ENCODE results near the gene GRB10.

GRB10 gene

DNA sequence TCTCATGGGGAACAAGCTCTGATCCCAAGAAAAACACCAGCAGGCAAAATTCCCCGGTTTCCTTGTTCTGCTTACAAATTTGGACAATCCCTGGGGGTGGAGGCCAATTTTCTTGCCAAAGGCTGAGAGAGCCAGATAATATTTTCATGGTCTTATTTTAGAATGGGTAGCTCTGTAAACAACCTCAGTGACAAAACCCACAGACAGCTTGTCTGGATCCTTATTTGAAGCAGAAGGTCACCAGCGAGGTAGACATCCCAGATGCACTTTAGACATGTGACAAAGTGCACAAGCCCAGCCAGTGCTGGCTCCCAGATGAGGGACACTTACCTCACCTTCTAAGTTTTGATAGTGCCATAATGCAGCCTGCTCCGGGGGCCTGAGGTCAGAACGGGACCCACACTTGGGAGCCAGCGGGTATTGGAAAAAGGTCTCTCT is 114.9 kb downstream of the GRB10 start:
- no peak for DNase-seq (ENCODE audit: low spot score)

DNA sequence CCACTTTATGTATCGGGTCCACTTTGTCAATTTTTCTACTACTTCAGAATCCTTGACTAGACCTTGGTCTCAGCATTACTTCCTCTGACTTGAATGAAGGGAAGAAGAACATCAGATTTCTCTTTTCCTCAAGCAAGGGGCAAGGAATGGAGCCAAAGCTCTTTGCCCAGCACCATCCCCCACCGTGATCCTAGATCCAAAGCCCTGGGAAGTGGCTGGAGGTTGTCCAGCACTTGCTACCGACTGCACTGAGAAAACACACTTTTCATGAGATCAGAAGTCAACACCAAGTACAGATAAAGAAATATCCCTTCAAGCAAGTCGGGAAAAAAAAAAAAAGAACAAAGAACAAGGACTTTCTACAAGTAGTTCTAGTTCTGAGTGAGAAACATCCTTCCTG is 115.4 kb downstream of the GRB10 start:
- DNase-seq (ENCODE audit: low spot score): no peak

DNA sequence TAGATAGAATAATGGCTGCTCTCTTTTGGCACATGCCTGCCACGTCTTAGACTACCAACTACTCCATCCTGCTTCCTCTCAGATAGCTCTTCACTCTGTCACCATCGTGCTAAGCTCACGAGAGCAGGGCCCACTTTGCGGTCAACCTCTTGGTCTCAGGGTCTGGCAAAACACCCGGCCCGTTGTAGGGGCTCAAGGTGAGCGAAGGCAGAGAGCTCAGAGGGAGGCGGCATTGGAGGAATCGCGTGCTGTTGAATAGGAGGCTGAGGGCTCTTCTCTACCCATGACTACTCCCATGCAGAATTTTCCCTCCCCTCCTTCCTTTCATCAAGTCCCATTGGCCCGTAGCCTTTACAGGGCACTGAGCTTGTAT is 116.6 kb downstream of the GRB10 start:
- no peak for DNase-seq (ENCODE audit: low spot score)

DNA sequence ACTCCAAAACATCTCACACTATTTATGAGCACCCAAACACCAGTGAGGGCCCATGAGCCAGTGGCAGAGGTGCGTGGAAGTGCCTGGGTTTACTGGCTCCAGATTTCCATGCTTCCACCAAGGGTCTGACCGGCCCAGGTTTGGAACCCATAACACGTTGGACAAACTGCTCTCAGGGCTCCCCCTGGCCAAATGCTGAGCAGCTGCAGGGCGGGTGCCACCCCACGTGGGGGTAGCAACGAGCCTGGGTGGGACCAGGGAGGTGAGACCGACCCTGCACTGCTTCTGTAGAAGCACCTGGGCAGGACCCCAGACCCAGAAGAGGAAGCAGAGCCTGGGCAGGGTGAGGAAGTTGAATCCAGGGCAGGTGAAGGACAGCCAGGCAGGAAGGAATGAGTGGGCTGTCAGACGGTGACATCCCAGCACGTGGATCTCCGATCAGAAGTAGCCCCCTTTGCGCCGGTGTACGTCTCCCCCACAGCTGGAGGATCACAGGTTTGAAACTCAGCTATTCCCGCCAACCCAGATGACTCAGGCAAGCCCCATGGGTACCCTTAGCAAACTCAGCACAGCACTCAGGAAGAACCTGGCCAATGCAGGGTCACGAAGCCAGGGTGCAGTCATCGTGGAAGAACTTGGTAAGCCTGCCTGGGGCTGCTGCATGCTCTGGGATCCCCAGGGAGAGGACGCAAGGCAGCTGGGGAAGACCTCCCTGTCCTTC is 117.1 kb downstream of the GRB10 start:
- DNase-seq (ENCODE audit: low spot score): no peak

DNA sequence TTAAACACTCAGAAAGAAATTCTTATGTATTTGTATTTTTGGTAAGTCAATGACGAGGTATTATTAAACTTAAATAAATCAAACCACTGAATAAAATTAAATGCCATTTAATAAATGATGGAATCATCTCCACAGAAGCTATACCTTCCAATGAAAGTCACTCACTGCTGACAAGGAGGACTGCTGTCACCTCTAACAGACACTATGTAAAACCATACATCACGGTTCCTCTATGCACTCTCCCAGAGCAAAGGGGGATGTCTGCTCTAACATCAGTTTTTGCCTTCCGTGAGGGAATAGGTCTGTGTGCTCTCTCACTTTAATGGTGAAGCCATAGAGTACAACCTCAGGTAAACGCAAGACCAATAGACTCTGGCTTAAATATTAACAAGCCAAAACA is 117.8 kb downstream of the GRB10 start:
- DNase-seq (ENCODE audit: low spot score): no peak

DNA sequence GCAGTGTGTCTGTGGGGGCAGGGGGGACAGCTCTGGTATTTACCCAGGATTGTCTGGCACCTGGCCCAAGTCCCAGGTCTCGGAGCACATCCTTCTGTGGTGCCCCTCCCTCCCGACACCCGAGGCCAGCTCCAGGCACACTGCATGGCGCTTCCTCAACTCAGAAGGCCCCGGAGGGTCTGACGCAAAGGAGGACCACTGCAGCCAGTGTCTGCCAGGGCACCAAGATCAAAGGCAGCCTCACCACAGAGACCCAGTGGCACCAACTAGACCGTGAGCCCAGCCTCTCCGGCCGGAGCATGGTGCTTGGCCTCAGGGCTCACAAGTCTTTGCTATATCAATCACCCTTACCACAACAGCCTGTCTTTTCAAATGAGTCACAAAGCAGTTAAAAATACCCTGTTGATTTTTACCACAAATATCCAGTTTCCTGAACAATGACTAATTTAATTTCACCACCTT is 118.2 kb downstream of the GRB10 start:
- no peak for DNase-seq (ENCODE audit: low spot score)

DNA sequence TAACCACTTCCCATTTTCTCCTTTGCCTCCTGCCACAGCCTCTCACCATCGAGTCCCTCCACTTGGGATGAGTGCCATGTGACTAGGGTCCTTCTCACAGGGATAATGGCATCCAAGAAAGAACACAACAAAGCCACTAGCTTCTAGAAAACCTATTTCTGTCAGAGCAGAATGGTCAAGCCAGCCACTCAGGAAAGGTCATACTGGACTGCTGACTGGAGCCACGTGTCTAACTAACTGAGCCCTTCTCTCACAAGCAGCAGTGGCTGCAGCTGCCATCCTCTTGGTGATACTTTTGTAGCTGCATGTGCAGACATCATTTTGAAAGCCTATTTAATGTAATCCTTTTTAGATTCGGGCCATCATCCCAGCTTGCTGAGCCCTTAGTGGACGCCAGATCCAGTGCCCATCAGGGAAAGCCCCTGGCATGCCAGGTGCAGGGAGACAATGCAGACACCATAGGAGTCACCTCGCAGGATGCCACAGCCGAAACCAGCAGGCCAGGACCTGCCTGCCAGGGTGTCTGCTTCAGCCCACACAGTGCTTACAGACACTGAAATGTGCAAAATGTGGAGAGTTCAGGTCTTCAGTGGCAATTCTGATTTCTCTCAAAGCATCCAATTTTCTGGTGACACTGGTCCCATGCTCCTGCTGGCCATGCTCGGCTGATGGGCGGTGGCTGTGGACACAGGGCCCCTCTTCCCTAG is 119.1 kb downstream of the GRB10 start:
- DNase-seq (ENCODE audit: low spot score): no peak

DNA sequence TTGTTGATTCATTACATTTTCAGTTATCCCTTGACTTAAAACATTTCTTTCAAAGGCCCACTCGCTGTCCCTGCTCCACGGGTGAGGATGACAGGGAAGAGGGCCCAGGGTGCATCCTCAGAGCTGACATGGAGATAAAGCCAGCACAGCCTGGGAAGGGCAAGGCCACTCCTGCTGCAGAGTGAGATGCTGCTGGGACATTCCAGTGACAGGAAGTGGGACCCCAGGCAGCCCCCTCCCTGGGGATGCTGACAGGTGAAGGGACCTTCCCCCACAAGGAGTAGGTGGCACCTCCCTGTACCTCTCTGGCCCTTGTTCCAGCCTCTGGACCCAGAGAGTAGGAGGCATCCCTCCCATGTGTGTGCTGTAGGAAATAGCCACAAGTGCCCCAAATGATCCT is 119.7 kb downstream of the GRB10 start:
- no peak for DNase-seq (ENCODE audit: low spot score)

DNA sequence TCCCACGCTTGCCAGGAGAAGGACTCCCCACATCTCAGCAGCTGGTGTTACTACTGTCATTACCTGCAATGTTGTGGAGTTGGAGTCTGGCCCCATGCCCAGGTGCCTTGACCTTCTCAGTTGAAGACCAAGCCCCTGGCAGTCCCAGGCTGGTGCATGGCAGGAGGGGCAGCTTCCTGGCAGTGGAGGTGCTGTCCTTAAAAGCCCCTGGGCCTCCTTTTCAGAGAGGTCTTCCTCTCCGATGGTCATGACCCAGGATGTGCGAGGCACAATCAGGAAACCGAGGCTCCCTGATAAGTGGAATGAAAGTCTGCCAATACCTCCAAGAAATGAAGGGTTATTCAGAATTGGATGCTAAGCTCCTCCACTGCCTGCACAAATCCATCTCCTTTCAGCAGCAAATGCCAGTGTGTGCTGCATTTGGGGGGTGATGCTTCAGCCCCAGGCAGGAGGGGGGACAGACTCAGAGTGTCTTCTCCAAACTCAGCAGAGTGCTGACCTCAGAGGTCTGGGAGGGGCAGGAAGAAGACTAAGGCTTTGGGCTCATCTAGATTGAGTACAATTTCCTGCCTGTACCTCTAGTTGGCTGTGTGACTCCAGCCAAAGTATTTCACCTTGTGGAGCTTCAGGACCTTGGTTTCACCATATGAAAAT is 120.5 kb downstream of the GRB10 start:
- DNase-seq (ENCODE audit: low spot score): no peak

DNA sequence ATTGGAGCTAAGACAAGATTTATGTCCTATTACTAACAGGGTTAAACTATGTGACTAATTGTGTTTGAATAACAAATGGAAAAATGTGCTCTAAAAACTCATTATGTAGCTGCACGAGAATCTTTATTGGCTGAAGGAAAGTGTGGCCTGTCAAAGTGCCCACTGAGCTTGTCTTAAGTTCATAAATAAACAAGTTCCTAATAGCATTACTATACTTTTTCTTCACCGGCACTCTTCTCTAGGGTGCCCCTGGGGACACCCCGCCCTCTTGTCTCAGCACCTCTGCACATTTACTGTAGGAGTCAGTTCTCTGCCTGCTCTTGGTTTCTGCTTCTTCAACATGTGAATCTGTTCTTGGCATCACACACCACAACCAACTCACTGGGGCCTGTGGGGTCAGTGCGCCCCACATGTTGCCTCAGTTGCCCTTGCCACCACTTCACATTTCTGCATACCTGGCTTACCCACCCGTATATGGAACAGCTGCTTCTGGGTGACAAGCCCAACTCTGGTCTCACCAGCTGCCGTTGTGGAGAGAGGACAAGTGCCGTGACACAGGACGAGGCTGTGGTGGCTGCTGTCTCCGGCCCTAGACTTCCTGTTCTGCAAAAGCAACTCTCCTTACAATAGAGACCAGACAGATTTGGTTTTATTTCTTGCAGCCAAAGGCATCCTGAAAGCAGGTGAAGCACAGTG is 121.2 kb downstream of the GRB10 start:
- DNase-seq (ENCODE audit: low spot score): no peak

DNA sequence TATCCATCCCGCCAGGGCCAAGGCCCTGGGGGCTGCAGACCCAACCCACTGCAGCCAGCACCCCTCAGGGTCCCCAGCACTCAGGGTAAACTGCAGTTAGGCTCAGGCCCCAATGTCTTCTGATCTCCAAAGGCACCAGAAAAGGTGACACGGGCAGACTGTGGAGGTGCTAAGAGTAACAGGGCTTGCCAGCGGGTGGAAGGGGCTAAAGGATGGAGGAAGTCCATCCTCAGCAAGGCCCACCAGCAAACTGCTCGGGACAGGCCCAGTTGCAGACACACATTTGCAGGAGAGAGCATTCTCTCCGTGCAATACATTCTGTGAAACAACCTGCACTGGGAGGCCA is 121.9 kb downstream of the GRB10 start:
- DNase-seq (ENCODE audit: low spot score): no peak

DNA sequence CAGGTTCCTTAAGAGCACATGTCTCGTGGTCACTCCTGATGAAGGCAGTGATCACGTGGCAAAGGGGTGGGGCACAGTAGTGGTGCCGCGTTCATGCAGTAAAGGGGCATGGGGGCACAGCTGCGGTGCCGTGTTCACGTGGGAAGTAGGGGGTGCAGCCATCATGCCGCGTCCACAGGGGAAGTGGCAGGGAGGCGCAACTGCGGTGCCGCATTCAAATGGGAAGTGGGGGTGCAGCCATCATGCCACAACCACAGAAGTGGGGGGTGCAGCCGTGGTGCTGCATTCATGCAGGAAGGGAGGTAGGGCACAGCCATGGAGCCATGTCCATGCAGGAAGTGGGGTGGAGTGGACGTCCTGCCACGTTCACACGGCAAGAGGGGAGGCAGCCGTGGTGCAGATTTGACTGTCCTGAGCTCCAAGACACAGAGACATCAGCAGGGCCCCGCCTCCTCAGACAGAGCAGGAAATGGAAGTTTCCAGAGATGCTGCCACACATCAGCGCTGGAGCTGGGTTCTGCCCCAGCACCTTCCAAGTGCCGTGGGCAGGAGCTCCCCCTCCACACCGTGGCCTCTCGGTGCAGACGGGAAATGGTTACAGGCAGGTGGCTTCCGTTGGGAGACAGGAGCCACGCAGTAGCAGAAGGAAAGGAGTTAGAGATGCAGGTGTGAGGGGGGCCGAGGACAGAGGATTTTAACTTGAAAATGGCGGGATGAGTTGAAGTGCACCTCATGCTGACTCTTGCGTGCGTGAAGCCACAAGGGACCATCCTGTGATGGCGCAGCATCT is 122.5 kb downstream of the GRB10 start:
- DNase-seq (ENCODE audit: low spot score): no peak

DNA sequence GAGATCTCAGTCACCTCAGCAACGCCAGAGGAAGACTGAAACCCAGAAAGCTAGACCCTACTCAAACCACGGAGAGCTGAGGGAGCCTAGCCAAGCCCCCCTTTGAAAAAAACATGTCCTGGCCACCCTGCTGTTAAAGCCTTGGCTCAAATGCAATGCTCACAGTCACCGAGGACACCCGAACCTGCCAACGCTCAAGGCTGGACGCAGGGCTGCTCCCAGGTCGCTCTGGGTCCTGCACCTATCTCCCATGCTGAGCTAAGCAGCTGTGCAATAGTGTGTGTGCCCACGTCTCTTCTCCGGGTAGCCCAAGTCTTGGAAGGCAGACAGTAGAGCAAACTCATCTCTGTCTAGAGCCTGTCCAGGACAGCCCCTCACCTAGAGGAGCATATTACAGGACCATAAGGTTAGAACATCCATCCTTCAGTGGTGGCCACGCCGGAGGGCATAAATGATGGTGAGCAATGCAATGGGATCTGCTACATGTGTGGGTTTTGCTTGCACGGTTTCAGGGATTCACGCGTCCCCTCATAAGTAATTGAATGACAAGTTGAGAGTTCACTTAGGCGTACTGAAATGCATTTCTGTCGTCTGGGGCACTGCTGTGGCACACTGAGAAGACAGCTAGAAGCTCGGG is 123.2 kb downstream of the GRB10 start:
- DNase-seq (ENCODE audit: low spot score): no peak

DNA sequence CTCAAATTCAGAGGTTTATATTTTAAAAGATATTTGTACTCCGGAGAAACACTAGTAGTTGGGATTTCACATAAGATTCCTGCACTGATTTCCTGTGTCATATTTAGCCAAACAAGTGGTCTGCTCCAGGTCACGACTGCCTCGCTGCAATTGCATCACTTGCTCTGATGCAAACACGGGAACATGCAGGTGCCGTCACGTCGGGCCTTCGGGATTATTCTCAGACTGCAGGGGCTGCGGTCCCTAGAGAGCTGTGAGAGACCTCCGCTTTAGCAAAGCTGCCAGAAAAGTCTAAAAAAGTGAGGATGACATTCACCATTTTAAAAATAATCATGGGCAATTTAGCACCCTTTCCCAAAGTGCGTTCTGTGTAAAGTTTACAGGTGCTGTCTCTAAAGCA is 124.0 kb downstream of the GRB10 start:
- no peak for DNase-seq (ENCODE audit: low spot score)

DNA sequence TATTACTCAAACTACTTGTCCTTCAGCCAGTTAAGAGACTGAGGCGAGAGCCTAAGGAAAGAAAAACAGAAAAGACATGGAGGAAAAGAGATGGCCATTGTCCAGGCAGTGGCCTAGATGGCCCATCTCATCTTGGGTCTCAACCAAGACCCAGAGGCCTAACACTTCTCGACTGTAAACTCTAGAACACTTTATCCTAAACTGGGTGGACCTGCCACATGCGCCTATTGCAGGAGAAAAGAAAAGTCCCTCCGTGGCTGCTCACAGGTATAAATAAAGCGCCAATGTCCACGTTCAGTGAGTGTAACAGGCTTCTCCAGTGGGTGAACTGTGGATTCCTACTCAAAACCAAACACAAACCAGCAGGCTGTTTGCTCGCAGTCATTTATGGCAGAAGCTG is 124.8 kb downstream of the GRB10 start:
- no peak for DNase-seq (ENCODE audit: low spot score)

DNA sequence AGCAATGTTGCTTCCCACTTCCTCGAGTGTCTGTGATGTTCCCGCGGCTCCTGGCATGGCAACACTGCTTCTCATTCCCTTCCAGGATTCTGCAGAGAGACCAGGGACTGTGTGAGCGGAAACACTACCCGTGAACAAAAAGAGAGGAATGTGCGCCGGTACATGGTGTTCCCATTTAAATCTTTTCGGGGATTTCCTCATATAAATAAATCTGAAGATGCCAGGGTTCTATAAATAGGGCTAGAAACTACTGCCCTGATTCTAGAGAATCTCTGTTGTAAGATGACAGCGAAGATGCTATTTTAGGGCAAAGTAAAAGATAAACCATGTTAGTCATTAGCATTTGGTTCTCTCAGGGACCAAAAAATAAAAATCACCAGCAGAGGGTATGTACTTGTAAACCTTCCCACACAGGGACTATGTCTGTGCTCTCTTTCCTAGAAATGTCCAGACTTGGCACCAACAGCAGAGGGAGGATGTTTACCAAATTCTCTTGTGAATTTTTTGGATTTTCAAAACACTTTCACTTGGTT is 125.3 kb downstream of the GRB10 start:
- no peak for DNase-seq (ENCODE audit: low spot score)

DNA sequence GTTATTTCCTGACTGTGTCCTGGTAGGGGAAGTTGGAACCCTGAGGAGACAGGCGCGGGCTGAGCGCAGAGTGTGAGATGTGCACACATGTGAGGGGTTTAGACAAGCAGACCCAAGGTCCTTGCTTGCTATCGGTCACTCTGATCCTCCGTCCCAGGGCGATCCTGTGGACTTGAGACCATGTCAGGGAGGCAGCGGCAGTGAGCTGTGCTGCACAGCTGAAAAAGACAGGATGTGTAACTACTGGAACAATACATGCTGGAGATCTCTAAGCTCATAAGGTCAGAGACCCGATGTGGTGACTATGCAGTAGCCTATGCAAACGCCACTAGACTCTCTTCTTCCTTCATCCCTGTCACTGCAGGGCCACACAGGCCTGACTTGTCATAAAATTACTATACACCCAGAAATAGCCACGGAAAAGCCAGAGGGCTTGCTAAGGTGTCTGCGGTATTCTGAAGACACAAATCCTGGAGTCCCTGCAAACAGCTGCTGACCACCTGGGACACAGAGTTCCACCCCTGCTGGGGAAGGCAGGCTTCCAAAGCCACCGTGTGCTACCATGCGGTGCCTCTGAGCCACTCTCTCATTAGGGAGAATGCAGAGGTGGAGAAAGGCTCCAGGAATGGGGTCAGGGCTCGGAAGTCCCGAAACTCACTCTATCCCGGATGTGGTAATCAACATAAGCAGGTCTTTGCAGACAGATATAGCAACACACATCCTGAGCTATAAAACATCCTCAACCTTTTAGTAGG is 126.4 kb downstream of the GRB10 start:
- no peak for DNase-seq (ENCODE audit: low spot score)

DNA sequence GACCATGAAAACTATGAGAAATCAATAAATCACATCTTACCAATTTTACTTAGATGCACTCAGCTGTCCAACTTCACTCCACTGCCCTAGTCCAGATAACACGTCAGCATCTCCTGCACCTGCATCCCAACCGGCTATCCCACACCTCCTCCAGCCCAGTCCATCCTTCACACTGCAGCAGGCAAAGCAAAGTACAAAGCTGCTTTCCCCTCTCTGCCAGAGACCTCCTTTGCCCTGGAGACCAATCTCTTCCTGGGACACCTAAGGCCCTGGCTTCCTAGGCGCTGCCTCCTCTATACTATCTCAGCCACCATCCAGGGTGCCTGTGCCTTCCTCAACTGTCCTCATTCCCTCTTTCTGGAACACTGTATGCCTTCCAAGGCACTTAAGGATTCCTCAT is 127.2 kb downstream of the GRB10 start:
- no peak for DNase-seq (ENCODE audit: low spot score)

DNA sequence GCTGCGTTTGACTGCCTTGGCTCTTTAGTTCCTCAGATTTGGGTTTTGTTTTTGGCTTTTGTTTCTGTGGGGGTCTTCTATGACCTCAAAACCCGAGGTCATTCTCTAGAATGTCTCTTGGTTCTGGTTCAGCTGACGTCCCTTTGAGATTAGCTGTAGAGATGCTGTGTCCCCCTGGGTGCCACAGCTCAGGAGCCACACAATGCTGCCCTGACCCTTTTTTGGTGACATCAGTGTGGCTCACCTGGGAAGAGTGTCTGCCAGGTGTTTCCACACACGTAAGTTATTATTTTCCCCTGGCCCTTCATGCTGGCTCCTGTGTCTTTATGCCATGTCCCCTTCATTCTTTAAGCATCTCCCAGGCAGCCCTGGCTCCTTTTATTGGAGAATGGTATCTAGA is 127.7 kb downstream of the GRB10 start:
- no peak for DNase-seq (ENCODE audit: low spot score)

DNA sequence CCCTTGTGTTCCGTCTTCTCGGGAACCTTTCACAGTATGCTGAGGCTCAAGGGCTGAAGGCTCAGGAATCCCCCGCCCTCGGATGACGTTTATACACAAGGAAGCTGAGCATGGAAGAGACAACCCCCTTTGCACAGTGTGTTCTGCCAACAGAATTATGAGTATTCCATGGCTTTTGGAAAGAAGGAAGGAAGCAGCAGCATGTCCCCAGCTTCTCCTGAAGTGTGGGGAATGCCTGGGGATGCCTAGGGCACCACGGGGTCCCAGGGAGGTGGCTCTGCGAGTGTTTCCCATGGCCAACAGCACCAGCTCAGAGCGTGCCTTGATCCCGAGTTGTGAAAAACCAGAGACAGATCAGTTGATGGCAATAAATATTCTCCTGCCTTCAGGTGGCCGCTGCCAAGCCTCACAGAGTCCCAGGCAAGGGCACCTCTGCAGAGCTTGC is 128.7 kb downstream of the GRB10 start:
- DNase-seq (ENCODE audit: low spot score): no peak
